CD4-positive, alpha-beta T cell treated with Interleukin-15 for 4 hours (primary cell): ENCODE measurements around the gene ERC1.
"Not testable (repeated sequence)": the region's sequence is repeated elsewhere in the genome, so short reads cannot be mapped to it uniquely, and the experiment has no call there.

Source experiments
- DNase-seq: peaks from one replicate; pipeline ENCODE4 v3.0.0-alpha.2; 2020; ENCODE audit warnings: low spot score

The ERC1 gene

GRCh38 chr12:1222858-1223639, 232.0 kb downstream of the ERC1 start:
- DNase-seq: no peak

GRCh38 chr12:1226951-1227350, 235.9 kb downstream of the ERC1 start:
- DNase-seq: no peak

DNA sequence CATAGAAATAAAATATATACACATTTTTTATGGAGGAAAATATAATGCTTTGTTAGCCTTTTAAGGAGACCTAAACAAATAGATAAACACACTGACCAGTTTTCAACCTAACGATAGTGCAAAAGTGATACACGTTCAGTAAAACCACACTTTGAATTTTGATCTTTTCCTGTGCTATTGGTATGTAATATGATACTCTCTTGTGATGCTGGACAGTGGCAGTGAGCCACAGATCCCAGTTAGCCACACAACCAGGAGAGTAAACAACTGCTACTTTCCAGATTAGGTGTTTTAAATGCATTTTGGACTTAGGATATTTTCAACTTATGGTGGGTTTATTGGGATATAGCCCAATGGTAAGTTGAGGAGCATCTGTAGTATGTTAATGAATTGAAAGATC, 243.1 kb downstream of the ERC1 start:
- no peak for DNase-seq

GRCh38 chr12:1246637-1247036, 255.6 kb downstream of the ERC1 start:
- no peak for DNase-seq

GRCh38 chr12:1250641-1251040, 259.6 kb downstream of the ERC1 start:
- no peak for DNase-seq

GRCh38 chr12:1252758-1253157, 261.7 kb downstream of the ERC1 start:
- no peak for DNase-seq

- DNase-seq: not testable (repeated sequence)
Measured at GRCh38 chr12:1255125-1255524, 264.1 kb downstream of the ERC1 start.

DNA sequence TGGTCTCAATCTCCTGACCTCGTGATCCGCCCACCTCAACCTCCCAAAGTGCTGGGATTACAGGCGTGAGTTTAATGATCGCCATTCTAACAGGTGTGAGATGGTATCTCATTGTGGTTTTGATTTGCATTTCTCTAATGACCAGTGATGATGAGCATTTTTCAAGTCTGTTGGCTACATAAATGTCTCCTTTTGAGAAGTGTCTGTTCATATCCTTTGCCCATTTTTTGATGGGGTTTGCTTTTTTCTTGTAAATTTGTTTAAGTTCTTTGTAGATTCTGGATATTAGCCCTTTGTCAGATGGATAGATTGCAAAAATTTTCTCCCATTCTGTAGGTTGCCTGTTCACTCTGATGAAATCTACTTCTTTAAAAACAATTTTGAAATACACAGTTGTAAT, 264.8 kb downstream of the ERC1 start:
- DNase-seq: not testable (repeated sequence)

DNA sequence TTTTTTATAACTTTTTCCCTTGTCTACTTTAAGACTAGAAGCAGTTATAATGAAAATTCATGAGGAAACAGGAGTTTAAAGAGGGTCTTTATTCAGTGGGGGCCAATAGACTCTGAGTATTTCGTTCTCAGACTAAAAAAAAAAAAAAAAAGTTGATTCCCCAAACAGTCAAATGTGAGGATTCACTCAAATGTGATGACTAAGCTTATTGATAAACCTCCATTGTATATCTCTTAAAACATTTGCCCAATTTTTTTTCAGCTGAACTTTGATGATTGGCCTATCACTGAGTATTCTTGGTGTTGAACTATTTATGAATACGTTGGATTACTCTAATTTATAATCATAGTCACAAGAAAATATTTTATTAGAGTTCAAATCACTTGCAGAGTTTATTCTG, 265.3 kb downstream of the ERC1 start:
- DNase-seq: no peak

DNA sequence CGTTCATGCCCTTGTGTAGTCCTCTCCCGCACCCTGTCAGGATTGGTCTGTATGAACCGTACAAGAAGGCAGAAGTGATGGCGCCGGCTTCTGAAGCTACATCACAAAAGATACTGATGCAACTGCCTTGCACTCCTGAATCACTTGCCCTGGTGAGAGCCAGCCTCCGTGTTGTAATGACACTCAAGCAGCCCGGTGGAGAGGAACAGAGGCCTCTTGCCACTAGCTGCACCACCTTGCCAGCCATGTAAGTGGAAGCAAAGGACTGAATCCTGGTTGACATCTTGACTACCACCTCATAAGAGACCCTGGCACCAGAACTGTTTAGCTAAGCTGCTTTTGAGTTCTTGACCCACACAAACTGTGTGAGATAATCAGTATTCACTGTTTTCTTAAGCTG, 266.0 kb downstream of the ERC1 start:
- DNase-seq: no peak

- DNase-seq: no peak
Measured at GRCh38 chr12:1262011-1262410, 271.0 kb downstream of the ERC1 start.

- no peak for DNase-seq
Measured at GRCh38 chr12:1267243-1267642, 276.2 kb downstream of the ERC1 start.

DNA sequence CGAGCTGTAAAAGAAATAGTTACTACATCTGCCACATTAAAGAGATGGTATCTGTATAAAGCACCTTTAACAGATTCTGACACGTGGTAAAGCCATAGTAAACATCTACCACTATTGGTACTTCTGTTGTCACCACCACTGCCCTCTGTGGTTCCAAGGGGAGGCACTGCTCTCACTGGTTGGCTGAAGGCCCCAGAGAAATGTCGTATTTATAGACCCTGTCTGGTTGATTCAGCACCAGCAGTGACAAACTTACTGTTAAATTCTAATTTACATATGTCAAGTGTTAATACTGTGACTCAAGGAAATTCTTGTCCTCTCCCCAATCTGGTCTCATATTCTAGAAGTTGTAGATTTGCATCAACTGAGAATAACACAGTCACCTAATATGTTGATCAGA, 281.1 kb downstream of the ERC1 start:
- no peak for DNase-seq

DNA sequence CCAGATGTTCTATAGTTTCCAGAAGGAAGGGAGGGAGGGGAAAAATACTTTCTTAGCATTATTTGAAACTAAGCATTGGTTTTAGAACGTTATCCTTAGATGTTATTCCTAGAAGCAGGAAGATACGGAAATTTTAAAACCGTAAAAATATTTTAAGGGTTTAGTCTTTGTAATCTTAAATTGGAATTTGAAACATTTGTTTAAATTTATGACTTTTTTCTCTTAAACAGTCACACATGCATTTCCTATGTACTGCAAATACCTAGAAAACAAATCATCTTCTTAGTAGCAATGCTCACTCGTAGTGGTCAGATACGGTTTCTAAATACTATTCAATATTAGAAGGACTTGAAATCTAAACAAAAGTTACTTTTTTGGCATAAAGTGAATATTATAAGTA, 282.0 kb downstream of the ERC1 start:
- DNase-seq: no peak

GRCh38 chr12:1277905-1278304, 286.9 kb downstream of the ERC1 start:
- DNase-seq: peak; percentile 11

DNA sequence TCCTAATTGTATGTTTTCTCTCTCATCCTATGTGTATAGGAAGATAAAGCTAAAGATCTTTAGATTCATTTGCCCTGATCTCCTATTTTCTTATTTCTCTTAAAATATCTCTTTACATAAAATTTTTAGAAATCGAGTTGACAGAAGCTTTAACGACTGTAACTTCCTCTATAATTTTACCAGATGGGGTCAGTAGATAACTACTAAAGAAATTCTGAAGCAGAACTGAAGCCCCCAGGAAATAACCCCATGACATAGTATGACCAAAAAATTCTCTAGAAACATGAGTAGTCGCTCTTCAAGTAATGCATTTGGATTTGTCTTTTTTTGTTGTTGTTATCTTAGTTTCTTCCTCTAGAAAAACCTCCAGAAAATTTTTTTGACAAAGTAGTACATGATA, 288.0 kb downstream of the ERC1 start:
- no peak for DNase-seq

DNA sequence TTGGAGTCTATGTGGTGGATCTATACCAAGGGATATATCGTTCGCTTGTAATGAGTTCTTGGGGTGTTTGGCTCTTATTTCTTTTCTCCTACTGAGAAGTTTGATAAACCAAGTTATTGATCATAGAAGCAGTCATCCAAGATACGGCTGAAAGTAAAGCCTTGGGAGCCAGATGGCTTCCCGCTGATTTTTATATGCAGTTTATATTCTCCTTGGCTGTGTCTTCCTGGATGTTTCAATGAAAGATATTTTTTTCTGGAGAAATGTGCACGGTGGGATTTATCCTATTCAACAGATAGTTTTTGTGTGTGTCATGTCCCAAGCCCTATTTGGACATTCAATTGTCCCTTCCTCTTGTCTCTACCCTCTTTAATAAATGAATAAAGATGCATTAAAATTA, 289.0 kb downstream of the ERC1 start:
- DNase-seq: no peak

DNA sequence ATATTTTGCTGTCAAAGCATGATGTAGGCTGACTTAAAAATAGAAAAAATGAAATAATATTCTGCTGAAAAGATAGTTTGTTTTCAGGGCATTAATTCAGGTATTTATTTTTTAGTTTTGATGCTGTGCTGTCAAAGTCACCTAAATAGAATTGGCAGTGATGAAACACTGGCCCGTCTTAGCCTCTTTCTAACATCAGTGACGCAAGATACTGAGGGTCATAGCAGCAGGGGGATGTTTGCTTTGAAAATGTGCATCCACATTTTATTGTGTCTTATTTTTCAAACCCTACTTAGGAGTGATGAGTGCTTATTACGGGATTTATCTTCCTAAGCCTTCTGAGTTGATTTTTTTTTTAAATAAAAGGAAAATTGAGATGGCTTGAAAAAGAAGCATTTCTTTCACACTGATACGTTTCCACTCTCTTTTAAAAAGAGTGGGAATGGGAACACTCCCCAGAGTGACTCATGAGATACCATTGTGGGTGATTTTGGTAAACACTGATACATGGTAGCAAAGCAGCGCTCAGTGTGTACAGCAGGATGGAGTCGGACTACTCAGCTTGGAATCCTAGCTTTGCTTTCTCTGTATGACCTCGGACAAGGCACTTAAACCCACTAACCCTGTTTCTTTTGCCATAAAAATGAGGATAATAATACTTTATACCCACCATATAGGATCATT, 290.8 kb downstream of the ERC1 start:
- no peak for DNase-seq

DNA sequence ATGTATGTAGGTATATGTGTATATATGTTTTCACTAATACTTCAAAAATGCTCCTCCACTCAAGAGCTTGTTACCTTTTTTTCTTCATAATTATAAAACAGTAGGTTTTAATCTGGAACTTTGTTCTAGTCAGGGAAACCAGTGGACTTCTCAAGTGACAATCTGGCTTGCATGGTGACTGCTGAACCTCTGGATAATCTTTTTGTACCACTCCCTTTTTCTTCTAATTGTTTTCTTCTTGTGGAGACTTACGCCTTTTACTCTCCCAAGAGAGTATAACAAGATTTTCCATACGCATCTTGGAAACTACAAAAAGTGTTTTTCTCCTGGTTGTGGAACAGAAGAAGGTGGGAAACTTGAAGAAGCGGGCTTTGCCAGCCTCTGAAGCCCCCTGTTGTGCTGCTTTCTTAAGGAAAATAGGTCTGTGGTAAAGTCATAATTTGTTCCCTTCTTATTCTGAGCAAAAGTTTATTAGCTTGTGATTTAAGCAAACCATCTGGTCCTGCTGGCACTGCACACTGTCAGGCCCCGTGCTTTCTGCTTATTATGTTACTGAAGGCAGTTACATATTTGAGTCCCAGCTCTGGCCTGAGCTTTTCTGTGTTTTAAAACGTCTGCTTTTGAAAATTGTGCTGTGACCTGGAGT, 291.8 kb downstream of the ERC1 start:
- no peak for DNase-seq

DNA sequence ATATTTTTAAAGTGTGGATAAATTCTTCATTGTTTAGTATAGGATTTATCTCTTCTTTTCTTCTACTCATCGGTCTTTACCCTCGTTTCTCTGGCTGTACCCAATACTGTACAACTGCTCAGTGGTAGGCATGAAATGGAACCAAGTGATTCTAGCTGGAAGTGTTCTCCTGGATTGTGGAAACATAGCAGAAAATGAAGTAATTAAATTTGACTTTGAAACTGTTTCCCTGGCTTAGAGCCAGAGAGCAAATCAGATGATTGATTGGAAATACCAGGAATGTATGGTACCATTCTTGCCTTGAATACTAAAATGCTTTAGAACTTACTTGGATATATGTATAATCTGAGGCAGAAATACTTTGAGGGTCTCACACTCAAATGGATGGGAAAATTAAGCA, 292.3 kb downstream of the ERC1 start:
- DNase-seq: no peak

DNA sequence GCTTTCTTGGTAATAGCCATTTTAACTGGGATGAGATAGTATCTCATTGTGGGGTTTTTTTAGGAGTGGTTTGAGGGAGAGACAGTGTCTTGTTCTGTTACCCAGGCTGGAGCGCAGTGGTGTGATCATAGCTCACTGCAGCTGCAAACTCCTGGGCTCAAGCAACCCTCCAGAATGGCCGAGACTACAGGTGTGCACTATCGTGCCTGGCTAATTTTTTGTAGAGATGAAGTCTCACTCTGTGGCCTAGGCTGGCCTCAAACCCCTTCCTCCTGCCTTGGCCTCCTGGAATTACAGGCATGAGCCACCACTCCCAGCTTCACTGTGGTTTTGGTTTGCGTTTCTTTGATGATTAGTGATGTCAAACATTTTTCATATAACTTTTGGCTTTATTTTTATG, 293.6 kb downstream of the ERC1 start:
- no peak for DNase-seq

GRCh38 chr12:1287446-1287975, 296.5 kb downstream of the ERC1 start:
- DNase-seq: no peak

GRCh38 chr12:1288333-1288732, 297.3 kb downstream of the ERC1 start:
- DNase-seq: no peak
